ENCODE measurements around the gene IPMK. TPM values are rescaled to one million over a fixed set of nuclear protein-coding genes. Genes with fewer than 3 reads are reported as not detected.

Gene IPMK
- total and polyA plus RNA-seq, 9 of the 15 experiments (the other 6 are each of a cell fraction or from before 2014, with no cell fraction given): 0.98 to 4.4 (median 2.7) TPM

DNA sequence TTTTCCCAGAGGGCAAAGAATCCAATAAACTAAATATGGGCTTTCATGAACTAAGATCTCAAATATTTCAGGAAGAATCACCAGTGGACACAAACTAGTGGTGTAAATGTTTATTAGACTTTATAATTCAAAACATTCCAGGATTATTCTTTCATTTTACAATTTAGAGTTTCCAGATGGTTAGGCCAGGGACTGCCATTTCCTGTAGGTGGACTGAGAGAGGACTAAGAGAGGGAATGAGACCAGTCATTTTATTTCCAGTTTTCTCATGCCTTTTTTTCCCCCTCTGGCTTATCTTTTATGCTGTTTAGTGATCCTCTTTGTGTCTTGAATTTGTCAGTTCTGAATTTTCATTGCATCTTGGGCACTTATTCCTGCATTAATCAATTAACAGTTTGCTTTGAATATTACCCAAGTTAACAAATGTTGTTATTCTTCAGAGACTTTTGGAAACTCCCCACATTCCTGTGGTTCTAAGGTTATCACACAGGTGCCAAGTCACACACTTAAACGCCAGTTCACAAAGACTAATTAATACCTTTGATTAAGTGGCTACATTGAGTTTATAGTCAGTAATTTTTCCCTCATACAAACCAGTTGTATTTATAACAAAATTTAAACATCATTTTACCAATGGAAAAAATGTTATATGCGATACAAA is 13.5 kb upstream of the IPMK start (continued):
- no peak for TF ChIP-seq NKRF (IDR thresholded peaks at IDR 0.05; ENCODE audit: borderline replicate concordance)

DNA sequence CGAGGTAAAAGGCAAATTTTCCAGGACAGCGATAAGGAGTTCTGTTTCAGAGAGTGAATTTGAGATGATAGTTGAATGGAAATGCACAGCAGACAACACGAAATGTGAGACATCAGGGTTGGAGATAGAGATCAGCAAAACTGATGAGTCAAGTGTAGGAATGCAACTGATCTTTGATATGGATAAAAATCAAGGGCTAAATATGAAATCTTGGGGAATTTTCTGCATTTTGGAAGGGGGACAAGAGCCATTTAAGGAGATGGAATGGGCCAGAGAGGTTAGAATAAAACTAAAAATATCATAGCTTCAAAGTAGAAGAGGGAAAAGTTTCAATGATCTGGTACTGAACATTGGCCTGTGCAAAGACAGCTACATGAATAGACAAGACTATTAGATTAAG is 12.8 kb upstream of the IPMK start:
- Histone ChIP-seq H3K36me3 (ENCODE audit: control insufficient read depth, insufficient read depth, low read length) (peaks cover 83% of the 10 kb centered on the region), H3K9me1 (ENCODE audit: control insufficient read depth, insufficient read depth, low read length) (no peaks in the 10 kb centered on the region), H2AFZ (ENCODE audit: low read depth, low read length) (no peak overlapping the region), H4K20me1 (replicated peaks; ENCODE audit: control insufficient read depth, insufficient read depth, low read length) (no peaks in the 10 kb centered on the region), H3K4me3 (no peak overlapping the region), H3K27ac (ENCODE audit: extremely low read depth, low read depth, low read length) (no peak overlapping the region), H3K4me1 (replicated peaks in 1 of 2; ENCODE audit: control insufficient read depth in 2 of 2, insufficient read depth in 2 of 2, low read length in 2 of 2) (no peaks in the 10 kb centered on the region), H3K4me2 (ENCODE audit: insufficient read depth, low read length) (no peak overlapping the region), H3K9me3 (replicated peaks; ENCODE audit: control insufficient read depth, insufficient read depth, low read depth, low read length) (no peaks in the 10 kb centered on the region), H3K9ac (ENCODE audit: insufficient read depth in 1 of 2, low read depth in 2 of 2, low read length in 2 of 2) (no peak overlapping the region), H3K79me2 (ENCODE audit: control insufficient read depth, insufficient read depth, low read length) (peaks cover 9% of the 10 kb centered on the region), H3K27me3 (ENCODE audit: control insufficient read depth in 2 of 2, insufficient read depth in 2 of 2, low read length in 2 of 2) (no peaks in the 10 kb centered on the region)
- intact Hi-C loops (cut with micrococcal nuclease) (no loop called here), in situ Hi-C loops (cut with MboI) (no loop called here)
- no peak for DNase-seq (ENCODE audit: extremely low read depth in 1 of 4, low spot score in 3 of 4)
- WGBS (ENCODE audit: insufficient coverage, low coverage, missing lambda C conversion rate): 56% methylated on average over 3 of the region's 3 CpGs
- no peak for ATAC-seq
- no peak for FAIRE-seq
- CTCF ChIA-PET (ENCODE audit: low intra/inter-chr PET ratio): no interaction called here
- BruUV-seq (replicated peaks): no TSS peak
- POLR2A ChIA-PET: interaction anchor here (0.7 kb wide), 2 partner anchors 9 to 14 kb away, joined by 3 read pairs; no protein-coding TSS in a partner anchor
- TF ChIP-seq TCF15 (CRISPR knock-in tag; IDR thresholded peaks at IDR 0.05) (no peak), TCF3 (CRISPR knock-in tag; IDR thresholded peaks at IDR 0.05) (no peak), CBFB (CRISPR knock-in tag; IDR thresholded peaks at IDR 0.05) (no peak), KDM2B (CRISPR knock-in tag; IDR thresholded peaks at IDR 0.05) (no peak), RAD51 (IDR thresholded peaks at IDR 0.05; ENCODE audit: borderline replicate concordance, low read depth) (no peak)
- TF ChIP-seq, protein P1, sequence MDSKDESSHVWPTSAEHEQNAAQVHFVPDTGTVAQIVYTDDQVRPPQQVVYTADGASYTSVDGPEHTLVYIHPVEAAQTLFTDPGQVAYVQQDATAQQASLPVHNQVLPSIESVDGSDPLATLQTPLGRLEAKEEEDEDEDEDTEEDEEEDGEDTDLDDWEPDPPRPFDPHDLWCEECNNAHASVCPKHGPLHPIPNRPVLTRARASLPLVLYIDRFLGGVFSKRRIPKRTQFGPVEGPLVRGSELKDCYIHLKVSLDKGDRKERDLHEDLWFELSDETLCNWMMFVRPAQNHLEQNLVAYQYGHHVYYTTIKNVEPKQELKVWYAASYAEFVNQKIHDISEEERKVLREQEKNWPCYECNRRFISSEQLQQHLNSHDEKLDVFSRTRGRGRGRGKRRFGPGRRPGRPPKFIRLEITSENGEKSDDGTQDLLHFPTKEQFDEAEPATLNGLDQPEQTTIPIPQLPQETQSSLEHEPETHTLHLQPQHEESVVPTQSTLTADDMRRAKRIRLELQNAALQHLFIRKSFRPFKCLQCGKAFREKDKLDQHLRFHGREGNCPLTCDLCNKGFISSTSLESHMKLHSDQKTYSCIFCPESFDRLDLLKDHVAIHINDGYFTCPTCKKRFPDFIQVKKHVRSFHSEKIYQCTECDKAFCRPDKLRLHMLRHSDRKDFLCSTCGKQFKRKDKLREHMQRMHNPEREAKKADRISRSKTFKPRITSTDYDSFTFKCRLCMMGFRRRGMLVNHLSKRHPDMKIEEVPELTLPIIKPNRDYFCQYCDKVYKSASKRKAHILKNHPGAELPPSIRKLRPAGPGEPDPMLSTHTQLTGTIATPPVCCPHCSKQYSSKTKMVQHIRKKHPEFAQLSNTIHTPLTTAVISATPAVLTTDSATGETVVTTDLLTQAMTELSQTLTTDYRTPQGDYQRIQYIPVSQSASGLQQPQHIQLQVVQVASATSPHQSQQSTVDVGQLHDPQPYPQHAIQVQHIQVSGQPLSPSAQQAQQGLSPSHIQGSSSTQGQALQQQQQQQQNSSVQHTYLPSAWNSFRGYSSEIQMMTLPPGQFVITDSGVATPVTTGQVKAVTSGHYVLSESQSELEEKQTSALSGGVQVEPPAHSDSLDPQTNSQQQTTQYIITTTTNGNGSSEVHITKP (IDR thresholded peaks at IDR 0.05; ENCODE audit: partially characterized antibody): no peak
- TF ChIP-seq, protein P2, sequence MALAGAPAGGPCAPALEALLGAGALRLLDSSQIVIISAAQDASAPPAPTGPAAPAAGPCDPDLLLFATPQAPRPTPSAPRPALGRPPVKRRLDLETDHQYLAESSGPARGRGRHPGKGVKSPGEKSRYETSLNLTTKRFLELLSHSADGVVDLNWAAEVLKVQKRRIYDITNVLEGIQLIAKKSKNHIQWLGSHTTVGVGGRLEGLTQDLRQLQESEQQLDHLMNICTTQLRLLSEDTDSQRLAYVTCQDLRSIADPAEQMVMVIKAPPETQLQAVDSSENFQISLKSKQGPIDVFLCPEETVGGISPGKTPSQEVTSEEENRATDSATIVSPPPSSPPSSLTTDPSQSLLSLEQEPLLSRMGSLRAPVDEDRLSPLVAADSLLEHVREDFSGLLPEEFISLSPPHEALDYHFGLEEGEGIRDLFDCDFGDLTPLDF (CRISPR knock-in tag; IDR thresholded peaks at IDR 0.05): no peak
- TF ChIP-seq, protein P3, sequence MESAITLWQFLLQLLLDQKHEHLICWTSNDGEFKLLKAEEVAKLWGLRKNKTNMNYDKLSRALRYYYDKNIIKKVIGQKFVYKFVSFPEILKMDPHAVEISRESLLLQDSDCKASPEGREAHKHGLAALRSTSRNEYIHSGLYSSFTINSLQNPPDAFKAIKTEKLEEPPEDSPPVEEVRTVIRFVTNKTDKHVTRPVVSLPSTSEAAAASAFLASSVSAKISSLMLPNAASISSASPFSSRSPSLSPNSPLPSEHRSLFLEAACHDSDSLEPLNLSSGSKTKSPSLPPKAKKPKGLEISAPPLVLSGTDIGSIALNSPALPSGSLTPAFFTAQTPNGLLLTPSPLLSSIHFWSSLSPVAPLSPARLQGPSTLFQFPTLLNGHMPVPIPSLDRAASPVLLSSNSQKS (CRISPR knock-in tag; IDR thresholded peaks at IDR 0.05): no peak
